Activated CD8-positive, alpha-beta T cell treated with anti-CD3 and anti-CD28 coated beads for 36 hours (primary cell): ENCODE results near the gene SUMF2. TPM values are rescaled to one million over a fixed set of nuclear protein-coding genes. Genes with fewer than 3 reads are reported as not detected.
"Not testable (repeated sequence)": the region's sequence is repeated elsewhere in the genome, so short reads cannot be mapped to it uniquely, and the experiment has no call there.

Source experiments
- ATAC-seq: fragments of 200-7000 bp; cut with Tn5 transposase; one replicate; pipeline ENCODE4 v1.10.0; 2021; ENCODE audit warnings: mild to moderate bottlenecking, moderate library complexity
- CTCF ChIA-PET: fragments of 350-600 bp; sonication (Branson Sonifier 250); formaldehyde crosslinking; loops from one replicate; lab custom pipeline; 2021; ENCODE audit warnings: antibody characterized with exemption; lab: Charles Lee
- POLR2A ChIA-PET: fragments of 350-600 bp; sonication (Branson Sonifier 250); formaldehyde crosslinking; loops from one replicate; lab custom pipeline; 2021; ENCODE audit warnings: antibody characterized with exemption; lab: Charles Lee
- DNase-seq: peaks from one replicate; pipeline ENCODE4 v3.0.0-alpha.2; 2020
- H3K27ac Mint-ChIP-seq: one replicate; pipeline ENCODE4 v1.8.0; 2021; ENCODE audit warnings: mild to moderate bottlenecking, mixed read lengths
- H3K27me3 Mint-ChIP-seq: one replicate; pipeline ENCODE4 v1.8.0; 2021; ENCODE audit warnings: mixed read lengths
- H3K36me3 Mint-ChIP-seq: one replicate; pipeline ENCODE4 v1.8.0; 2021; ENCODE audit warnings: low read depth, mixed read lengths
- H3K4me1 Mint-ChIP-seq: one replicate; pipeline ENCODE4 v1.8.0; 2021; ENCODE audit warnings: low read depth, mixed read lengths
- H3K4me3 Mint-ChIP-seq: one replicate; pipeline ENCODE4 v1.8.0; 2021; ENCODE audit warnings: mild to moderate bottlenecking, moderate library complexity, mixed read lengths
- H3K9me3 Mint-ChIP-seq: one replicate; pipeline ENCODE4 v1.8.0; 2021; ENCODE audit warnings: mixed read lengths
- CTCF ChIP-seq: fragments of 200-600 bp; IDR thresholded peaks from one replicate; pipeline ENCODE4 v1.8.0; 2022; ENCODE audit warnings: antibody characterized with exemption, mild to moderate bottlenecking
- intact Hi-C: fragments of 100-400 bp; cut with micrococcal nuclease; formaldehyde crosslinking; loops from one replicate; pipeline ENCODE4 v1.10.0; 2022
- total RNA-seq, 2 experiments: library from RNA; stranded (reverse); gene quantifications; one replicate each; pipeline ENCODE4 v1.2.3, GENCODE V29; 2021

The SUMF2 gene
- total RNA-seq, 2 experiments from 2014 or later = 140 to 141 TPM

- Mint-ChIP-seq H3K4me3 (no peak overlapping the region), H3K27me3 (no peaks in the 10 kb centered on the region), H3K27ac (no peak overlapping the region), H3K36me3 (peaks cover 28% of the 10 kb centered on the region), H3K9me3 (no peaks in the 10 kb centered on the region), H3K4me1 (peaks cover 6% of the 10 kb centered on the region)
- no peak for TF ChIP-seq CTCF
- ATAC-seq = no peak
- CTCF ChIA-PET = no interaction called here
- intact Hi-C loops = no loop called here
- no peak for DNase-seq
- POLR2A ChIA-PET = interaction anchor here (1.2 to 1.6 kb wide), 2 partner anchors 9 to 14 kb away, joined by 5 to 7 read pairs; partner anchors contain the start of gene SUMF2
Observed at GRCh38 chr7:56078196-56078595, 14.1 kb downstream of the SUMF2 start.

- no peak for TF ChIP-seq CTCF
- no peaks in the 10 kb centered on the region for H3K27me3 Mint-ChIP-seq
- intact Hi-C loops = no loop called here
- H3K4me1 Mint-ChIP-seq = peaks cover 3% of the 10 kb centered on the region
- CTCF ChIA-PET = no interaction called here
- no peak overlapping the region for H3K27ac Mint-ChIP-seq
- POLR2A ChIA-PET = interaction anchor here (0.7 kb wide), 1 partner anchor 9 kb away, joined by 4 read pairs; no protein-coding TSS in a partner anchor
- no peak overlapping the region for H3K4me3 Mint-ChIP-seq
- no peak for DNase-seq
- H3K36me3 Mint-ChIP-seq = peaks cover 28% of the 10 kb centered on the region
- no peak for ATAC-seq
- no peaks in the 10 kb centered on the region for H3K9me3 Mint-ChIP-seq
Observed at GRCh38 chr7:56079450-56080185, 15.5 kb downstream of the SUMF2 start.

- H3K4me1 Mint-ChIP-seq, H3K9me3 Mint-ChIP-seq, intact Hi-C loops, ATAC-seq, DNase-seq, CTCF ChIA-PET, POLR2A ChIA-PET, H3K27me3 Mint-ChIP-seq, H3K4me3 Mint-ChIP-seq, H3K27ac Mint-ChIP-seq: not testable (repeated sequence)
- peaks cover 24% of the 10 kb centered on the region for H3K36me3 Mint-ChIP-seq
Observed at GRCh38 chr7:56080726-56081435, 16.8 kb downstream of the SUMF2 start.

- peaks cover 24% of the 10 kb centered on the region for H3K36me3 Mint-ChIP-seq
- H3K9me3 Mint-ChIP-seq = no peaks in the 10 kb centered on the region
- no peak for TF ChIP-seq CTCF
- H3K4me3 Mint-ChIP-seq = no peak overlapping the region
- ATAC-seq (no peak), DNase-seq (no peak)
- H3K4me1 Mint-ChIP-seq = peaks cover 3% of the 10 kb centered on the region
- ChIA-PET POLR2A (no interaction called here), CTCF (no interaction called here)
- no peak overlapping the region for H3K27ac Mint-ChIP-seq
- intact Hi-C loops = no loop called here
- no peaks in the 10 kb centered on the region for H3K27me3 Mint-ChIP-seq
Observed at GRCh38 chr7:56081626-56082340, 17.7 kb downstream of the SUMF2 start.

- intact Hi-C loops = no loop called here
- DNase-seq = no peak
- no peak for ATAC-seq
- H3K4me1 Mint-ChIP-seq = peaks cover 3% of the 10 kb centered on the region
- no peak for TF ChIP-seq CTCF
- ChIA-PET POLR2A (interaction anchor here (1.0 to 1.5 kb wide), 2 partner anchors 9 kb away, joined by 3 to 9 read pairs; no protein-coding TSS in a partner anchor), CTCF (interaction anchor here (2.6 kb wide), 1 partner anchor 9 kb away, joined by 20 read pairs; no protein-coding TSS in a partner anchor)
- no peaks in the 10 kb centered on the region for H3K9me3 Mint-ChIP-seq
- peaks cover 24% of the 10 kb centered on the region for H3K36me3 Mint-ChIP-seq
- no peak overlapping the region for H3K27ac Mint-ChIP-seq
- no peak overlapping the region for H3K4me3 Mint-ChIP-seq
- no peaks in the 10 kb centered on the region for H3K27me3 Mint-ChIP-seq
Observed at GRCh38 chr7:56083150-56083785, 19.2 kb downstream of the SUMF2 start.
